ENCODE results near the gene SEPTIN10. TPM values are rescaled to one million over a fixed set of nuclear protein-coding genes. Genes with fewer than 3 reads are reported as not detected.
"Not testable (repeated sequence)": the region's sequence is repeated elsewhere in the genome, so short reads cannot be mapped to it uniquely, and the experiment has no call there.

SEPTIN10 gene
- total RNA-seq, 1 donor from 2014 or later, result 99.5 TPM

DNA sequence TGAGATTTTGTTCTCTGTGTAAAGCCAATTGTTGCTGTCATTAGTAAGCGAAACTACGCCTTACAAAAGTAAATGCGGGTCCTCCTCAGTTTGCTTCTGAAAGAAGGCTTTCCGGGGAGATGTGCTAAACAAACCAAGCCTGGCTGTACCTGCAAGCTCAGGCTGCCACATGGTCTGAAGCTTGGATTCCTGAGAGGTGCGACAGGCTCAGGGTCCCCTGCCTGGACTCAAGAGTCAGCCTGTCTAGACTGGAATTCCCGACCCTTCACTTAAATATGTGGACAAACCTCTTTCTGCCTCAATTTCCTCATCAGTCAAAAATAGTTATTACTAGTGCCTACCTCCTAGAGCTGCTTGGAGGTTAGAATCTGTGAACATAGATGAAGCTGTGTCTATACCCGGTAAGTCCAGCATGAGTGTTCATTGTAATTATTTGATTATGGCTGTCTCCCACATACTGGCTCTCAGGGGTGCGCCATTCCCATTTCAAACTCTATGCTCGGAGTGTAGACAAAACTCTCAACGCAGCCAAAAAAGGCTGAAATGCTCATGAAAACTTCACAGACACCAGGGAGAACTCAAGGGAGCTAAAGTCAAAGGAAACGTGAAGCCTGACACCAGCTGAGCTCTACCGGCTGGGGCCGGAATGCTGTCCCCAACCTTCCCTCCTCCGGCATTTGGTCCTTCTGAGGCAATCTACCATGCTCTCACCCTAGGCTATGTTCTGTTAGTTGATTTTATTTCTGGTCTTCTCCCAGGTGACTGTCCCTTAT lies 31.8 kb upstream of the SEPTIN10 start:
- TF ChIP-seq, protein P1, sequence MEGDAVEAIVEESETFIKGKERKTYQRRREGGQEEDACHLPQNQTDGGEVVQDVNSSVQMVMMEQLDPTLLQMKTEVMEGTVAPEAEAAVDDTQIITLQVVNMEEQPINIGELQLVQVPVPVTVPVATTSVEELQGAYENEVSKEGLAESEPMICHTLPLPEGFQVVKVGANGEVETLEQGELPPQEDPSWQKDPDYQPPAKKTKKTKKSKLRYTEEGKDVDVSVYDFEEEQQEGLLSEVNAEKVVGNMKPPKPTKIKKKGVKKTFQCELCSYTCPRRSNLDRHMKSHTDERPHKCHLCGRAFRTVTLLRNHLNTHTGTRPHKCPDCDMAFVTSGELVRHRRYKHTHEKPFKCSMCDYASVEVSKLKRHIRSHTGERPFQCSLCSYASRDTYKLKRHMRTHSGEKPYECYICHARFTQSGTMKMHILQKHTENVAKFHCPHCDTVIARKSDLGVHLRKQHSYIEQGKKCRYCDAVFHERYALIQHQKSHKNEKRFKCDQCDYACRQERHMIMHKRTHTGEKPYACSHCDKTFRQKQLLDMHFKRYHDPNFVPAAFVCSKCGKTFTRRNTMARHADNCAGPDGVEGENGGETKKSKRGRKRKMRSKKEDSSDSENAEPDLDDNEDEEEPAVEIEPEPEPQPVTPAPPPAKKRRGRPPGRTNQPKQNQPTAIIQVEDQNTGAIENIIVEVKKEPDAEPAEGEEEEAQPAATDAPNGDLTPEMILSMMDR (conservative IDR thresholded peaks at IDR 0.05), result no peak
- no peak overlapping the region for H3K4me3 Mint-ChIP-seq
- peaks cover 32% of the 10 kb centered on the region for H3K4me1 Mint-ChIP-seq
- H3K36me3 Mint-ChIP-seq (ENCODE audit: low read depth), result no peaks in the 10 kb centered on the region
- DNase-seq (ENCODE audit: low read depth, low spot score), result no peak
- H3K27me3 Mint-ChIP-seq (ENCODE audit: low read depth), result no peaks in the 10 kb centered on the region
- no peaks in the 10 kb centered on the region for H3K9me3 Mint-ChIP-seq
- H3K27ac Mint-ChIP-seq (ENCODE audit: unreplicated experiment), result no peak overlapping the region

DNA sequence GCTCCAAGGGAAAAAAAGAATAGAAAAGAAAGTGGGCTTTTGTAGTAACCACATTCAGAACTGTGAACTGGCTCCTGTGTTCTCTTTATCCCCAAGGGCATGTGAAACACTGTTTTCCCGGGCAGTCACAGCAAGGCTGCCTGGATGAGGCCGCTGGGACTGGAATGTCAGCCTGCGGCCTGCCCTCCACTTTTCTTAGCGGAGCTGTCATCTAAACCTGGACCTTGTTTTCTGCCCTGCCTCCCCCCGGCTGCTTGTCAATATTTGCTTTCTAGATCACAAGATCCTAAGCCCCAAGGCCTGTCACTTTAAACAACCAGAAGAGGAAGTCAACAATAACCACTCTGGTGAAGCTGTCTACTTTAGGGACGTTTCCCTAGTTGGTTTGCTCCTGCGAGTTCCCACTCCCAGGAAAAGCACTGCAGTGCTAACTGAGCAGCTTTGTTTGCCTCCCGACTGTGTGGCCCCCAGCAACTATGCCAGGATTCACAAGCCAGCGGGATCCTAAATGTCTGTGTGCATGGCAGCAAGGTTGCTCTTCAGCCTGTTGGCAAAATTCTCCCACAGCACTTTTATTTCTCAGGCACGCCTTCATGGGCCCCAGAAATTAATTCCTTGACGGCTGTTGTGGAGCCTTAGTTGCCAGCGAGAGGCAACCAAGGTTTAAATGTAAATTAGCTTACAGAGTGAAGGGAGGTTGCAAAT lies 31.0 kb upstream of the SEPTIN10 start:
- Mint-ChIP-seq H3K4me3 (peak overlapping the region; percentile 43), H3K9me3 (no peaks in the 10 kb centered on the region), H3K27ac (ENCODE audit: unreplicated experiment) (peak overlapping the region; percentile 20), H3K36me3 (ENCODE audit: low read depth) (no peaks in the 10 kb centered on the region), H3K27me3 (ENCODE audit: low read depth) (no peaks in the 10 kb centered on the region), H3K4me1 (peaks cover 32% of the 10 kb centered on the region)
- TF ChIP-seq, protein P1 (conservative IDR thresholded peaks at IDR 0.05), result no peak
- peak; percentile 22 for DNase-seq (ENCODE audit: low read depth, low spot score)

DNA sequence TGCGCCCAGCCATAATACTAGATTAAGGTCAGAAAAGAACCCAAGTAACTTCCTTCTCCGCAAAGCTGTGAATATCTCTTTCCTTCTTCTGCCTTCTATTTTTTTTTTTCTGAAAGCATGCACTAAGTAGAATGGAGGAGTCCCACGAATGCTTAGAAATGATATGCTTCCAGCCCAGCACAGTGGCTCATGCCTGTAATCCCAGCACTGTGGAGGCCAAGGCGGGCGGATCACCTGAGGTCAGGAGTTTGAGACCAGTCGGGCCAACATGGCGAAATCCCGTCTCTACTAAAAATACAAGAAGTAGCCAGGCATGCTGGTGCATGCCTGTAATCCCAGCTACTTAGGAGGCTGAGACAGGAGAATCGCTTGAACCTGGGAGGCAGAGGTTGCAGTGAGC lies 26.2 kb upstream of the SEPTIN10 start:
- H3K4me3 Mint-ChIP-seq; H3K27me3 Mint-ChIP-seq (ENCODE audit: low read depth): not testable (repeated sequence)

DNA sequence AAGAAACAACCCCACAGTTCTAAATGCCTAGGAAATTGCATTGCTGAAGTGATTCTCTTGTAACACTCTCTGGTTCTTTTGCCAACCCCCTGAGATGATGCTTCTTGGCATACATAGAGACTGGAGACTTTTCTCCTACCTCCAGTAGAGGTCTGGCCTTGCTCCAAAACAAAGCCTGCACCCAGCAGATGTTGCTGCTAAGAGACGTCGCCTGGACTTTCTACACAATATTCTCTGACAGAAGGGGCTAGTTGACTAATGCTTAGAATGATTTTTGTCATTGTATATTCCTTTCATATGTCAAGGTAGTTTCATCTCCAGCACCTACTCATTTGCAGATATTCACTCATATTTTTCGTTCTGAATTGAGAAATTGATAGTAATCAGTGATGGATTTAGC lies 25.0 kb upstream of the SEPTIN10 start:
- TF ChIP-seq, protein P1 (conservative IDR thresholded peaks at IDR 0.05), result no peak
- H3K9me3 Mint-ChIP-seq, result no peaks in the 10 kb centered on the region
- H3K27me3 Mint-ChIP-seq (ENCODE audit: low read depth), result no peaks in the 10 kb centered on the region
- H3K4me3 Mint-ChIP-seq, result no peak overlapping the region
- H3K36me3 Mint-ChIP-seq (ENCODE audit: low read depth), result no peaks in the 10 kb centered on the region
- H3K27ac Mint-ChIP-seq (ENCODE audit: unreplicated experiment), result no peak overlapping the region
- peaks cover 15% of the 10 kb centered on the region for H3K4me1 Mint-ChIP-seq
- DNase-seq (ENCODE audit: low read depth, low spot score), result no peak

More for the DNA sequence above, 26.2 kb upstream of the SEPTIN10 start:
- not testable (repeated sequence) for H3K36me3 Mint-ChIP-seq (ENCODE audit: low read depth); H3K27ac Mint-ChIP-seq (ENCODE audit: unreplicated experiment); H3K9me3 Mint-ChIP-seq; DNase-seq (ENCODE audit: low read depth, low spot score)
- H3K4me1 Mint-ChIP-seq, result peaks cover 25% of the 10 kb centered on the region

DNA sequence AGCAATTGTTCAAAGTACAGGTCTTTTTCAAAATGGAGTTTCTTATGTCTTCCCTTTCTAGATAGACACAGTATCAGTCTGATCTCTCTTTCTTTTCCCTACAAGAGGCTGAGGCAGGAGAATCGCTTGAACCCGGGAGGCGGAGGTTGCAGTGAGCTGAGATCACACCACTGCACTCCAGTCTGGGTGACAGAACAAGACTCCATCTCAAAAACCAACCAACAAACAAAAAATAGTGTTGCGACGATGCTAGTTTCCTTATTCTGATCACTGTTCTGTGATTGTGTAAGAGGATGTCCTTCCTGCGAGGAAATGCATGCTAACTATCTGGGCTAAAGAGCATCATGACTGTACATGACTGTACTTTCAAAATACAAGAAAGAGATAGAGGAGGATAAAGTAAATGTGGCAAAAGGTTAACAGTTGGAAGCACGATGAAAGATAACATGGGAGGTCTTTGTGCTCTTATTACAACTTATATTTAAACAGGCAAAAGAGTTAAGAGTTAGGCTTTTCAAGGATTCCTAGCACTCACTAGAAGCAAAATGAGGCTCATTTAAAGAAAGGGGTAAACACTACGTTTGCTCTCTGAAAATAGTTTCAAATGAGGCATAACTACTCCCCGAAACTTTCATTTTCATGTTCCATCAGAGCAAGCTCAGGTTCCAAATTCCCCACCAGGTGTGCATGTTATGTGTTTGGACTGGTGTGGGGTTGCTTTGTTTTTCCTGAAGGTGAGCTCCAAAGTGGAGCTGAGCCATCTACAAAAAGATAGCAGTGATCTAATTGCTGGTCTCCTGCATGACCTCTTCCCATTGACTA lies 24.2 kb upstream of the SEPTIN10 start:
- Mint-ChIP-seq H3K4me1 (peaks cover 12% of the 10 kb centered on the region), H3K9me3 (no peaks in the 10 kb centered on the region)
- DNase-seq (ENCODE audit: low read depth, low spot score), result no peak

More for the DNA sequence above, 24.2 kb upstream of the SEPTIN10 start:
- TF ChIP-seq, protein P1 (conservative IDR thresholded peaks at IDR 0.05), result no peak
- no peak overlapping the region for H3K27ac Mint-ChIP-seq (ENCODE audit: unreplicated experiment)
- H3K27me3 Mint-ChIP-seq (ENCODE audit: low read depth), result no peaks in the 10 kb centered on the region
- H3K4me3 Mint-ChIP-seq, result no peak overlapping the region
- no peaks in the 10 kb centered on the region for H3K36me3 Mint-ChIP-seq (ENCODE audit: low read depth)
